Mucosa of descending colon (tissue), 3 donors: ENCODE data around the gene NHLRC1. TPM values are rescaled to one million over a fixed set of nuclear protein-coding genes. Genes with fewer than 3 reads are reported as not detected.

Source experiments
- total RNA-seq, 3 donors: library from RNA; stranded (reverse); fragmentation: NEBNext Ultra II Directional in 2 of 3; extraction: Animal tissue kit (Norgen Biotek cat#: 25700) in 2 of 3; gene quantifications; one replicate each; pipeline versions ENCODE4 v1.2.1 to v1.2.4, GENCODE V29; 2021 to 2023
- donor health status: DM: no; HTN: no; CAD: no; lungs with moderate emphysema.
- donor health status: DM: no; HTN: no; CAD: no.
- donor health status: DM: no; HTN: yes; CAD: no.

NHLRC1 gene
- total RNA-seq, 3 donors from 2014 or later, result 1.8 to 3.6 (median 2.3) TPM

Other genes with a start within 250 kb of the NHLRC1 start
- gene KIF13A, start 135.0 kb downstream of the NHLRC1 start, total RNA-seq, result 10 to 100 TPM; 45.6 to 85.9 (median 46.9) TPM
- 10 to 100 TPM; 28.7 to 68.8 (median 50.5) TPM for gene TPMT, start 32.4 kb upstream of the NHLRC1 start, total RNA-seq
- gene KDM1B, start 32.7 kb upstream of the NHLRC1 start, total RNA-seq, result 10 to 100 TPM; 34.6 to 47.4 (median 37.6) TPM
- gene DEK, start 141.9 kb upstream of the NHLRC1 start, total RNA-seq, result 100 to 1,000 TPM in 1 of 3 donors, 10 to 100 TPM in 2; 75.6 to 123 (median 85.0) TPM